OCI-LY1 (cell line): ENCODE data around the gene FNDC8.
"Not testable (repeated sequence)": the region's sequence is repeated elsewhere in the genome, so short reads cannot be mapped to it uniquely, and the experiment has no call there.

Source experiments
- H2AFZ ChIP-seq: fragments of 200-600 bp; sonication (generic), shearing (Covaris generic); 2 replicates; pipeline ENCODE4 v1.6.0; 2014; ENCODE audit warnings: antibody characterized with exemption, mild to moderate bottlenecking, low read length
- H3F3A ChIP-seq: fragments of 200-600 bp; sonication (generic), shearing (Covaris generic); 2 replicates; pipeline ENCODE4 v1.6.0; 2014; ENCODE audit warnings: mild to moderate bottlenecking, antibody characterized with exemption, low read length, moderate library complexity; ENCODE audit not compliant: insufficient read depth
- H3K27ac ChIP-seq: fragments of 200-600 bp; sonication (generic); 2 replicates; pipeline ENCODE4 v1.5.1; 2014; ENCODE audit warnings: low read length, mixed run types, mild to moderate bottlenecking, low read depth; ENCODE audit not compliant: poor library complexity, severe bottlenecking
- H3K27me3 ChIP-seq: fragments of 200-600 bp; sonication (generic); 2 replicates; pipeline ENCODE4 v1.6.0; 2014; ENCODE audit warnings: antibody characterized with exemption, mild to moderate bottlenecking, low read length, moderate library complexity; ENCODE audit not compliant: insufficient read depth
- H3K36me3 ChIP-seq: fragments of 200-600 bp; sonication (generic); 2 replicates; pipeline ENCODE4 v1.6.1; 2014; ENCODE audit warnings: mild to moderate bottlenecking, antibody characterized with exemption, low read length, moderate library complexity, mixed read lengths; ENCODE audit not compliant: insufficient read depth
- H3K4me1 ChIP-seq: fragments of 200-600 bp; sonication (generic); 2 replicates; pipeline ENCODE4 v1.5.1; 2014; ENCODE audit warnings: mild to moderate bottlenecking, low read length, moderate library complexity; ENCODE audit not compliant: insufficient read depth, severe bottlenecking
- H3K4me2 ChIP-seq: fragments of 200-600 bp; sonication (generic), shearing (Covaris generic); 2 replicates; pipeline ENCODE4 v1.6.1; 2014; ENCODE audit warnings: low read length
- H3K4me3 ChIP-seq: fragments of 200-600 bp; sonication (generic); 2 replicates; pipeline ENCODE4 v1.5.1; 2014; ENCODE audit warnings: low read length, low read depth, mild to moderate bottlenecking, mixed read lengths; ENCODE audit not compliant: poor library complexity, severe bottlenecking
- H3K79me2 ChIP-seq: fragments of 200-600 bp; shearing (Covaris generic); 2 replicates; pipeline ENCODE4 v1.6.1; 2016; ENCODE audit warnings: mixed run types, low read length, mixed read lengths; ENCODE audit not compliant: insufficient read depth
- H3K9ac ChIP-seq: fragments of 200-600 bp; sonication (generic), shearing (Covaris generic); 2 replicates; pipeline ENCODE4 v1.6.1; 2014; ENCODE audit warnings: mild to moderate bottlenecking, low read length, mixed read lengths
- H3K9me2 ChIP-seq: fragments of 200-600 bp; sonication (generic), shearing (Covaris generic); 2 replicates; pipeline ENCODE4 v1.6.1; 2014; ENCODE audit warnings: low read depth, mild to moderate bottlenecking, low read length, mixed read lengths
- H3K9me3 ChIP-seq: fragments of 200-600 bp; shearing (Covaris generic); 2 replicates; pipeline ENCODE4 v1.6.1; 2014; ENCODE audit warnings: low read length, mixed read lengths
- H4K20me1 ChIP-seq: fragments of 200-600 bp; sonication (generic), shearing (Covaris generic); 2 replicates; pipeline ENCODE4 v1.6.0; 2016; ENCODE audit warnings: mild to moderate bottlenecking, low read length; ENCODE audit not compliant: insufficient read depth
- CTCF ChIP-seq: fragments of 200-600 bp; sonication (generic), shearing (Covaris generic); IDR thresholded peaks from 2 replicates; pipeline ENCODE4 v1.5.1; 2017; ENCODE audit warnings: mild to moderate bottlenecking, antibody characterized with exemption, low read length, moderate library complexity, mixed read lengths
- EZH2 ChIP-seq: fragments of 200-600 bp; sonication (generic), shearing (Covaris generic); IDR thresholded peaks from 2 replicates; pipeline ENCODE4 v1.8.0; 2017; ENCODE audit warnings: borderline replicate concordance, mixed run types, mild to moderate bottlenecking, antibody characterized with exemption, low read length, moderate library complexity, mixed read lengths

FNDC8 gene

GRCh38 chr17:35148144-35148543, 26.7 kb downstream of the FNDC8 start:
- Histone ChIP-seq H3K36me3 (no peaks in the 10 kb centered on the region), H3K9me2 (no peaks in the 10 kb centered on the region), H3K9me3 (no peaks in the 10 kb centered on the region), H3K27me3 (no peaks in the 10 kb centered on the region; the same call in 1 of the 2 replicates), H3K4me3 (no peak overlapping the region), H2AFZ (no peak overlapping the region), H3K9ac (no peak overlapping the region), H3F3A (no peaks in the 10 kb centered on the region), H3K4me2 (no peak overlapping the region), H3K27ac (no peak overlapping the region), H3K4me1 (no peaks in the 10 kb centered on the region), H3K79me2 (no peaks in the 10 kb centered on the region), H4K20me1 (no peaks in the 10 kb centered on the region)
- TF ChIP-seq EZH2 (no peak), CTCF (no peak)

- Histone ChIP-seq H4K20me1 (no peaks in the 10 kb centered on the region), H3K9me3 (no peaks in the 10 kb centered on the region), H3K27me3 (no peaks in the 10 kb centered on the region; the same call in 1 of the 2 replicates), H3K27ac (no peak overlapping the region), H3F3A (no peaks in the 10 kb centered on the region), H2AFZ (no peak overlapping the region), H3K4me1 (no peaks in the 10 kb centered on the region), H3K36me3 (no peaks in the 10 kb centered on the region), H3K79me2 (no peaks in the 10 kb centered on the region), H3K4me3 (no peak overlapping the region), H3K9ac (no peak overlapping the region), H3K4me2 (no peak overlapping the region), H3K9me2 (no peaks in the 10 kb centered on the region)
- no peak for TF ChIP-seq CTCF
- no peak for TF ChIP-seq EZH2
Measured at GRCh38 chr17:35149941-35150340, 28.5 kb downstream of the FNDC8 start.

- H3K9me3 ChIP-seq, H3K79me2 ChIP-seq, H3K9ac ChIP-seq, H3F3A ChIP-seq, H3K4me1 ChIP-seq, H4K20me1 ChIP-seq, H3K27ac ChIP-seq, H3K27me3 ChIP-seq, H3K4me3 ChIP-seq, H2AFZ ChIP-seq, H3K36me3 ChIP-seq, H3K9me2 ChIP-seq, H3K4me2 ChIP-seq: not testable (repeated sequence)
Measured at GRCh38 chr17:35151080-35151479, 29.7 kb downstream of the FNDC8 start.

GRCh38 chr17:35152421-35153140, 31.2 kb downstream of the FNDC8 start:
- H3K4me3 ChIP-seq, result no peak overlapping the region
- no peak for TF ChIP-seq CTCF
- no peak for TF ChIP-seq EZH2
- H3K79me2 ChIP-seq, result no peaks in the 10 kb centered on the region
- no peak overlapping the region for H3K27ac ChIP-seq
- H3F3A ChIP-seq, result no peaks in the 10 kb centered on the region
- H3K4me1 ChIP-seq, result no peaks in the 10 kb centered on the region
- H3K9me3 ChIP-seq, result no peaks in the 10 kb centered on the region
- no peaks in the 10 kb centered on the region for H3K36me3 ChIP-seq
- H2AFZ ChIP-seq, result no peak overlapping the region
- H3K27me3 ChIP-seq, result no peaks in the 10 kb centered on the region; the same call in 1 of the 2 replicates
- no peak overlapping the region for H3K9ac ChIP-seq
- no peak overlapping the region for H3K4me2 ChIP-seq
- no peaks in the 10 kb centered on the region for H4K20me1 ChIP-seq
- H3K9me2 ChIP-seq, result no peaks in the 10 kb centered on the region
